HL-60/S4 treated with retinoic acid at 250 ng/mL for 4 days and 3 days (cell line): ENCODE measurements around the gene TMEM115.

Source experiments
- in situ Hi-C: fragments of 300-500 bp; cut with MboI; formaldehyde crosslinking; loops from 2 replicates; pipeline ENCODE4 v1.7.0; 2022; ENCODE audit warnings: low sequenced_read_pairs

The TMEM115 gene

DNA sequence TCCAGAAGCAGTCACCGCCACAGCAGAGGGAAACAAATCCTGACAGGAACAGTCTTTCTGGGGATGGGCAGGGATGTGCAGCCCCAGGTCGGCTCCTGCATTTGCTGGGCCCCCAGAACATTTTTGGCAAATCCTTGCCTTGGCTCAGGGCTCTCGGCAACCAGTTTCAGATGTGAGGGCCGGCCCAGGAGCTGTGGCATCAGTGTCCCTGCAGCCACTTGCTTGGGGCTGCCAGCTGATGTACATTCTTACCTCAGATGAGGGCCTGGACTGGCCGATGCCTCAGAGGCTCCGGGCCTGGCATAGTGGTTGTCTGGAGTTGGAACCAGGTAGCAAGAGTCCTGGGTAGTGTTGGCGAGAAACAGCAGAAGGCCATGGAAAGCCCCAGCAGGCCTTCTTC lies 4.5 kb downstream of the TMEM115 start:
- in situ Hi-C loops = loop anchor here (25.0 kb wide), 1 partner anchor 182 kb away; no protein-coding TSS in a partner anchor

GRCh38 chr3:50354186-50354764 lies 5.0 kb downstream of the TMEM115 start:
- in situ Hi-C loops = loop anchor here (25.0 kb wide), 1 partner anchor 183 kb away; no protein-coding TSS in a partner anchor

- in situ Hi-C loops = loop anchor here (25.0 kb wide), 1 partner anchor 184 kb away; no protein-coding TSS in a partner anchor
Measured at GRCh38 chr3:50353245-50354004, 5.9 kb downstream of the TMEM115 start.

- in situ Hi-C loops = loop anchor here (25.0 kb wide), 1 partner anchor 185 kb away; no protein-coding TSS in a partner anchor
Measured at GRCh38 chr3:50352781-50353180, 6.5 kb downstream of the TMEM115 start.

DNA sequence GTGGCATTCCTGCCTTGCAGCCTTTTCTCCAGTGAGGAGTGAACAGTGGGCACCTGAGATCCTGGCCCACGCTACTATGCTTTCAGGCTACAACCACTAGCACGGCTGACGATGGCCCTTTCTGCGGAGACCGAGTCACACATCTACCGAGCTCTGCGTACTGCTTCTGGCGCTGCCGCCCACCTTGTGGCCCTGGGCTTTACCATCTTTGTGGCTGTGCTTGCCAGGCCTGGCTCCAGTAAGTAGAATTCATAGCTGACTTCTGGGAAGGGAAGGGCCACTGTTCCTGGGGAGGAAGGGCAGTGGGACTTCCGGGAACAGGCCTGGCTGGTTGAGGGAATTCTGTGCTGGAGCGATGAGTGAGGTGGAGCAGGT lies 8.0 kb downstream of the TMEM115 start:
- in situ Hi-C loops = loop anchor here (25.0 kb wide), 1 partner anchor 186 kb away; no protein-coding TSS in a partner anchor

GRCh38 chr3:50350527-50351322 lies 8.6 kb downstream of the TMEM115 start, which contains the start of the genes CYB561D2 and NPRL2:
Gene CYB561D2, plus strand, starts transcription at chr3:50350862. Its CDS starts 572 bp downstream, at chr3:50351434.
Gene NPRL2, minus strand, starts transcription at chr3:50350775. Its CDS starts 123 bp downstream, at chr3:50350652.
- in situ Hi-C loops = loop anchor here (25.0 kb wide), 1 partner anchor 187 kb away; no protein-coding TSS in a partner anchor

DNA sequence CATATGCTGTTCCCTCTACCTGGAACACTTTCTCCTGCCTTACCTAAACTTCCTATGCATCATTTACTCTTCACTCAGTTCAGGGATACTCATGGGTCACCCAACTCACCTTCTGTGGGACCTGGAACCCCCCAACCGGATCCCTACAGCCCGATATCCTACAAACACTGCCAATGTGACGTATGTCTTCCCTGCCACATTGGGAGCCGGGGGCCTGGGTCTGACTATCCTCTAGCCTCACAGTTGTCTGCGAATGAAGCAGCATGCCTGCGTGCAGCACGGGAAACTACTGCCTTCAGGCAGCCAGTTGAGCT lies 9.2 kb downstream of the TMEM115 start:
- in situ Hi-C loops = loop anchor here (25.0 kb wide), 1 partner anchor 187 kb away; no protein-coding TSS in a partner anchor

GRCh38 chr3:50347187-50347813 lies 12.0 kb downstream of the TMEM115 start:
- in situ Hi-C loops = no loop called here

DNA sequence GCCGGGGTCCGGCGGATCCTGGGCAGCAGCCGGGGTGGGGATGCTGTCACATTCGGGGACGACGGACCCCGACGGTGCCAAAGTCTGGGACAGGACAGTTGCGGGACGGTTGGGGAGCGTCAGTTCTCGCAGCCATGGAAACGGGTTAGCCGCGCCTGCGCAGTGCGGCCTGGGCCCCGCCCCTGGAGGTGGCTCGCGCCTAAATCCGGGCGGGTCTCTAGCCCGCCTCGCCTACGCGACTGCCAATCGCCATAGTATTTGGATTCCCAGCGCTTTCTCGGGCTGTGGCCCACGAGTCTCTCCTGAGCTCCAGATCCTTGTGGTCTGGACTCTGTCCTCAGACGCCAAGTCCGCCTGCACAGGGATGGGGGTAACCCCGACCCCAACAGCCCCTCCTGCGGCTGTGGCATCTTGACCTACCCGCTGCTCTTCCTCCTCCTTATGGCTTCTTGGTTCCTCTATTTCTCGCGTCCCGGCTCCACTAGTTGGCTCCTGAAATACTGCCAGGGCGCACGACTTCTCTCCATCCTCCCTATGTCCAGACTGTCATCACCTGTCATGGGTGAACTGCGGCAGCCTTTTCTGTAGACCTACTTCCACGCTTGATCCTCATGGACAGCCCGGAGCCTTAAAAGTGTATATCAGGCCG lies 13.6 kb downstream of the TMEM115 start, which contains the start of gene ZMYND10:
Gene ZMYND10 (minus strand): TSS at position 147 of the 649 bp plus-strand sequence. CDS start 153 bp downstream, outside the sequence.
- in situ Hi-C loops = no loop called here

DNA sequence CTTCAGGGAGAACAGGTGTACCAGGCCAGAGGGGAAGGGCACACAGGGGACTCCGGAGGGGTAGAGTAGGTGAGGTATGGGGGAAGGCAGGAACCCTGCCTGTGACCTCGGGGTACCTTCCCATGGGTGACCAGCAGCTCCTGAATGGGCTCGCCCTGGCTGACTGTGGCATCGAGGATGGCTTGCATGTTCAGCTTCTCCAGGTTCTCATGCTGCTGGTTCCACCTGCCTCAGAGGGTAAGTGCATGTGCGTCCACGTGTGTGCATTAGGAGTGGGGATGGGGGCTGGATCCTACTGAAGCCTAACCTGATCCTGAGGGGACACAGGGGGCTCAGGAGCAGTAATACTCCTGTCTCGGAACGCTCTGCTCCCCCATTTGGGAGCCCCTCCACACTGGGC lies 14.3 kb downstream of the TMEM115 start:
- in situ Hi-C loops = no loop called here

DNA sequence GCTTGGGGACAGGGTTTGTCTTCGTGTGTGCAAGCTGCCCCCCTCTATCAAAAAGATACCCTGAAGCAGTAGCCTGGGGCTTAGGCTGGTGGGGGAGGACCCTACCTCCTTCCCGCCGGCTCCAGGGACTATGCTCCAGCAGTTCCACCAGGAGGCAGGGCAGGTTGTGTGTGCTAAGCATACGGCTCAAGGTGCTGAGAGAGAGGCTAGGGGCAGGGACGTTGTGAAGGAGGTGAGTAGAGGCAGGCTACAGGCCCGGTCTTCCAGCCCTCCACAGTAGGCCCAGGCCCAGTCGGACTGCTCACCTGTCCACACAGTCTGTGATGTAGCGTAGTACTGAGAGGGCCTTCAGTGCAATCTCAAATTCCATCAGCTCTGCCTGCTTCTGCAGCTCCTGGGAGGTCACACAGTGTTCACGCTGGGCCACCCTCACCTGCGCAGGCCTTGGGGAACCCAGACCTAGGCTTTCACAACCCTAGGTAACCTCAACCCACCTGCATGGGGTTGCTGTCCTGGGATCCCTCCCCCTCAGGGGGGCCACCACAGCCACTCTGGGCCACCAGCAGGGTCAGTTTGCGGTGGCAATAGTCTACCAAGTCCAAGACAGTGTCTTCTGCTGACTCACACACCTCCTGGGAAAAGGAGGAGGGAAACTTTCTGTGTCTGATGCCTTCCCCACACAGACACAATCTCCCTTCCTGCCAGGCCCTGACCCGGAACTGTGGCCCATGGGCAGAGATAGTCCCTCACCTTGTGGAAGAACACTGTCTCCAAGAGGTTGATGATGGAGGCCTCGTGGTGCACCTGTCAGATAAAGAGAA lies 16.3 kb downstream of the TMEM115 start:
- in situ Hi-C loops = no loop called here

- in situ Hi-C loops = no loop called here
Measured at GRCh38 chr3:50341996-50342650, 17.2 kb downstream of the TMEM115 start.

DNA sequence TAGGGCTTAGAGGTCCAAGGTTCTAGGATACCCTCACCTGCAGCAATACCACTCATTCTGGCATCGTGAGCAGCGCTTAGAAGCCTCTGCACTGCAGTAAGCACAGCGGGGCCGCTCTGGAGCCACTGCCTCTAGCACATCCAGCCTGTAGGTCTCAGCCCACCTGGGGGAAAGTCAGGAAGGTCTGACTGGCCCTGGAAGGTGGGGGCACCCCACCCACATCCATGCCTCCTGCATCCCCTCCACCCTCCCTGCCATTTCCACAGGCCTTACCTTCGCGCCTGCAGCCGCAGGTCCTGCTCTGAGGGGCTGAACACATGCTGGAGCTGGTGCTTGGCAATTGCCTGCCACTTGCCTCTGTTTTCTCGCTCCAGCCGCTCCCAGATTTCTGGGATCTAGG lies 17.8 kb downstream of the TMEM115 start:
- in situ Hi-C loops = no loop called here

DNA sequence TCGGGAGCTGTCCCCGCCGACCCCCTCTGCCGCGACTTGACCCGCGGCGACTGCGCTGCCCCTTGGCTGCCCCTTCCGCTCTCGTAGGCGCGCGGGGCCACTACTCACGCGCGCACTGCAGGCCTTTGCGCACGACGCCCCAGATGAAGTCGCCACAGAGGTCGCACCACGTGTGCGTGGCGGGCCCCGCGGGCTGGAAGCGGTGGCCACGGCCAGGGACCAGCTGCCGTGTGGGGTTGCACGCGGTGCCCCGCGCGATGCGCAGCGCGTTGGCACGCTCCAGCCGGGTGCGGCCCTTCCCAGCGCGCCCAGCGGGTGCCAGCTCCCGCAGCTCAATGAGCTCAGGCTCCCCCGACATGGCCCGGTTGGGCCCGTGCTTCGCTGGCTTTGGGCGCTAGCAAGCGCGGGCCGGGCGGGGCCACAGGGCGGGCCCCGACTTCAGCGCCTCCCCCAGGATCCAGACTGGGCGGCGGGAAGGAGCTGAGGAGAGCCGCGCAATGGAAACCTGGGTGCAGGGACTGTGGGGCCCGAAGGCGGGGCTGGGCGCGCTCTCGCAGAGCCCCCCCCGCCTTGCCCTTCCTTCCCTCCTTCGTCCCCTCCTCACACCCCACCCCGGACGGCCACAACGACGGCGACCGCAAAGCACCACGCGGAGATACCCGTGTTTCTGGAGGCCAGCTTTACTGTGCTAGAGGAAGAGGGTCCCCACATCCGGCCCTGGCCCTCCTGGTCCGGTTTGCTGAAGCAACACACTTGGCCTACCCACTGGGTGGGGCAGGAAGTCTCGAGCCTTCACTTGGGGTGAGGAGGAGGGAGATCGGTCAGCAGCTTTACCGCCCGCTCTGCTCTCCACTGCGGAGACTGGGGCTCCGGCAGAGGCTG lies 18.6 kb downstream of the TMEM115 start, which contains the start of gene RASSF1:
Gene RASSF1 (minus strand): TSS at position 389 of the 882 bp plus-strand sequence. CDS start 31 bp downstream, at position 358.
- in situ Hi-C loops = no loop called here

GRCh38 chr3:50340147-50340447 lies 19.2 kb downstream of the TMEM115 start:
- in situ Hi-C loops = no loop called here

DNA sequence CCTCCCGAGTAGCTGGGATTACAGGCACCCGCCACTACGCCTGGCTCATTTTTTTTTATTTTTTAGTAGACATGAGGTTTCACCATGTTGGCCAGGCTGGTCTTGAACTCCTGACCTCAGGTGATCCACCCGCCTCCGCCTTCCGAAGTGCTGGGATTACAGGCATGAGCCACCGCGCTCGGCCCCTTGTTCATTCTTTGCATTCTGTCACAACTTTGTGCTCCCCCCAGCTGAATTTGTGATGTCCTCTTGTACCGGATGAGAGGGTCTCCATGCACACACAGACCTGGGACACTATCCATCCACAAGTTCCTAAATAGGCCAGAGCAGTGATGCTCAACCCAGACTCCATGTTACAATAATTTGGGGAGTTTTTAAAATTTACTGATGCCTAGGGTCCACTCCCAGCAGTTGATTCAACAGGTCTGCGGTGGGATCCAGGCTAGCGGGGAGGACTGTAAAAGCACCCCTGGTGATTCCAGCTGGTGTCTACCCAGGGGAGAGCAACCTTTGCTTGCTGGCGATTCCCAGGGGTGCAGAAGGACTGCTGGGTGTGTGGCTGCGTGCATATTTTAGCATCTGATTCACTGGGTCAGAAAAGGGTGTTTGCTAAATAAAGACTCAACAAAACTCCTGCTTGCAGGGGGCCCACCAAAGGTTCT lies 19.7 kb downstream of the TMEM115 start:
- in situ Hi-C loops = no loop called here

DNA sequence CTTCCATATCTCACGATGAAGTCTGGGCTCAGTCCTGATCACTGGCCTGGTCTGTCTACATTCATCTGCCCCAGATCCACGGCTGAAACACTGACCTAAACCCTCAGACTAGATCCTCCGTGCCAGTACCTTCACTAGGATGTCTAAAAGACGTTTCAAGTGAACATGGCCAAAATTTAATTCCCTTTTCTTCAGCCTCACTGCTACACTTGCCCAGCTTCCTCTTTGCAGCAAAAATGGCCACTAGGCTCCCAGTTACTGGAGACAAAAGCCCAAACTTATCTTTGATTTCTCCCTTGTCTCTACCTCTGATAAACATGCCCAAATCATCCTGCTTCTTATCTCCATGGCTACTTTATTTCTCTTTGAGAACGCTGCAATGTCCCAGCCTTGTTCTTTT lies 20.4 kb downstream of the TMEM115 start:
- in situ Hi-C loops = no loop called here
